ENCODE measurements around the gene DMRTA2.
A peak's percentile ranks its signal among the peaks of the same experiment; 100 is the strongest.

Gene DMRTA2

DNA sequence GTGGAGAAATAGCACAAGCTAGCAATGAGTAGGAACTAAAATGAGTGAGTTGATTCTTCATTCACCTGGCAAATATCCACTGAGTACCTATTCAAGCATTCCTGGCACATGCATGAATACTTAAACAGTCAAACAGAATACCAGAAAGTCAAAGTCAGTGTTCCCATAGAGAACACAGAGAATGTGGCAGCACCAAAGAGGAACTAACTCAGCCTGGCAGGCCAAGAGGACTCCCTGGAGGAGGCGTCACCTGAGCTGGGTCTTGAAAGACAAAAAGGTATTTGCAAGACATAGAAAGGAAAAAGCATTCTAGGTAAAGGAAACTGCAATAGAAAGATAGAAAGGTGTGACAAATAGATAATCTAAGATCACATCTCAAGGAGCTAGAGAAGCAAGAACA, 49.7 kb downstream of the DMRTA2 start:
- DNase-seq = no peak

DNA sequence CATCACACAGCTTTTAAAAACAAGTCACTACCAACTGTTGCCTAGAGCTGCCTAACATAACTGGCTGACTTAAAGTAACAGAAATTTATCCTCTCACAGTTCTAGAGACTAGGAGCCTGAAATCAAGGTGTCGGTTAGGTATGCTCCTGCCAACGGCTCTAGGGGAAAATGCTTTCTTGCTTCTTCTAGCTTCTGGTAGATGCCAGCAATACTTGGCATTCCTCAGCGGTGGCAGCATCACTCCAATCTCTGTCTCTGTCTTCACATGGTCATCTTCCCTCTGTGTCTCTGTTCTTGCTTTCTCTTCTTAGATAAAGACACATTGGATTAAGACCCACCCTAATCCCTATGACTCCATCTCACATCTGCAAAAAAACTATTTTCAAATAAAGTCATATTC, 51.5 kb downstream of the DMRTA2 start:
- no peak for DNase-seq

DNA sequence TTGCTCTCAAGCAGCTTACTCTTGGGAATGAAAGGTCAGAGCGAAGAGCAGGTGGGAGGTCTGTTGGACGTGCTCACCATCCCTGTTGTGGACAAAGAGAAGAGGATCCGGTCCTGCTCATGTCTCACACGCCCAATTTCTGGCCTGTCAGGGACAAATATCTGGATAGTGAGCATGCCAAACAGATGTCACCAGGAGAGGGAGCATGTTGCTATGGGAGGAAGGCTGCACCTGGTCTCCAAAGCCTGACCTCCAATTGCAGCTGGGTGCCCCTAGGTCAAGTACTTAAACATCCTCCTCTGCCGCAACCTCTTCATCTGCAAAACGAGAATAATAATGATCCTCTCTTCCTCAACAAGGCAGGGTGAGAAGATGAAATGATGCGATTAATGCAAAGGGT, 53.4 kb downstream of the DMRTA2 start:
- peak; percentile 48 for DNase-seq

DNA sequence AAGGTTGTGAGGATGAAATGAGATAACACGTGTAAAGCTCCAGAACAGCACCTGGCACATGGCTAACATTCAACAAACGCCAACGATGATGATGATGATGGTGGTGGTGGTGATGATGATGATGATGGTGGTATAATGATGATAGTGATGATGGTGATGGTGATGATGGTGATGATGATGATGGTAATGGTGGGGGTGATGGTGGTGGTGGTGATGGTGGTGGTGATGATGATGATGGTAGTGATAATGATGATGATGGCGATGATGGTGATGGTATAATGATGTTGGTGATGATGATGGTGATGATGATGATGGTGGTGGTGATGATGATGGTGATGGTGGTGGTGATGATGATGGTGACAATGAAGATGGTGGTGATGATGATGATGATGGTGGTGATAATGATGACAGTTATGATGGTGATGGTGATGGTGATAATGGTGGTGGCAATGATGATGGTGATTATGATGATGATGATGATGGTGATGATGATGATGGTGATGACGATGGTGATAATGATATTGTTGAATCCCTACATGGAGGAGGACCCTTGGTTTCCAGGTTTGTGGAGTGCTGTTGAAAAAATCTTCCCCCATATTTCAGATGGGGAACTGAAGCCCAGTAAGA, 54.1 kb downstream of the DMRTA2 start:
- DNase-seq = no peak

DNA sequence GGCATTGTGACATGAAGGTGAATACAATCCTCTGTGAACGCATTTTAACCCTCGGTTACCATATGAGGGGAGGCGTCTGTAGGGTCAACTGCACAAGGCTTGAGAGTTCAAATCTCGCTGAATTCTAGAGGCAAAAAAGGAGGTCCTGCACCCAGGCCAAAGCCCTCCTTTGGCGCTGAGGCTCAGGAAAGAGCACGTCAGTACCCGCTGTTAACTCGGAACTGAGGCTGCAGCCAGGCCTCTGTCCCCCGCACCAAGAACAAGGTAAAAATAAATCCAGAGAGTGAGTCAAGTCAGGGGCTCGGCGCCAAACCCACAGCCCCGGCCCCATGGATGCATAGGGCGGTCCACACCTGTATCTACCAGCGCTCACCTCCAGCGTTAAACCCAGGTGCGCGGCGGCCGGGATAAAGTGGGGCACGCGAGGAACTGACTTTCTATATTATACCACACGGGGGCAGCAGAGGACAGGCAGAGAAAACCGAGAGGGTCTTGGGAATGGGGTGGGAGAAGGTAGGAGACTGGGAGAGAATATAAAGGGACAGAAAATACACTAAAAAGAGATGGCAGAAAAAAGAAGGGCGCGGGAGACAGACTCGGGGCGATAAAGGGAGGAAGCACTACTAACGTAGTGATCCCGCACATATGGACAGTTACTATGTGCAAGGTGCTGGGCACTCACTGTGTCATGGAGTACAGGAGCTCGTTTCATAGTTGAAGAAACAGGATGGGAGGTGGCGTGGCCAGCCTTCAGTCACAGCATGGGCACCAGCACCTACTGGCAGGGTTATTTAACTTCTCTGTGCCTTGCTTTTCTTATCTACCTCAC, 54.9 kb downstream of the DMRTA2 start:
- DNase-seq = peak; percentile 52
